Measurements from ENCODE around the gene CDC45.

The CDC45 gene

DNA sequence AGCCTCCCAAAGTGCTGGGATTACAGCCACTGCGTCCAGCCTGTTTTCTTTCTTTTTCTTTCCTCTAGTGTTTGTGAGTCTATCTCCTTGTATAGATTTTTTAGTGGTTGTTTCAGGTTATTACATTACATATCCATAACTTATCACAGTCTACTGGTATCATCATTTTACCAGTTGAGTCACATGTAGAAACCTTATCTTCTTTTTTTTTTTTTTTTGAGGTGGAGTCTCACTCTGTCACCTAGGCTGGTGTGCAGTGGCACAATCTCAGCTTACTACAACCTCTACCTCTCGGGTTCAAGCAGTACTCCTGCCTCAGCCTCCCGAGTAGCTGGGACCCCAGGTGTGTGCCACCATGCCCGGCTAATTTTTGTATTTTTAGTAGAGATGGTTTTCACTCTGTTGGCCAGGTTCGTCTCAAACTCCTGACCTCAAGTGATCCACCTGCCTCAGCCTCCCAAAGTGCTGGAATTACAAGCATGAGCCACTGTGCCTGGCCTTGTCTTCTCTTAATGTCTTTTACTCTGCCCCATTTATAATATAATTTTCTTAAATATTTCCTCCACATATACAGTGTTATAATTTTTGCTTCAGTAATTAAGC, 11.0 kb downstream of the CDC45 start:
- Histone ChIP-seq H3K9ac (ENCODE audit: low read depth, low read length, poor library complexity, severe bottlenecking) (no peak overlapping the region), H3K4me3 (ENCODE audit: low read length, poor library complexity, severe bottlenecking) (no peak overlapping the region), H3K36me3 (ENCODE audit: insufficient read depth, low read length) (peaks cover 42% of the 10 kb centered on the region; the same call in 1 of the 2 replicates), H3K9me2 (replicated peaks; ENCODE audit: low read depth, low read length) (no peaks in the 10 kb centered on the region), H3K9me3 (ENCODE audit: insufficient read depth, low read depth, low read length) (no peaks in the 10 kb centered on the region), H3K27me3 (ENCODE audit: insufficient read depth, low read length, poor library complexity, severe bottlenecking) (no peaks in the 10 kb centered on the region), H4K20me1 (ENCODE audit: insufficient read depth, low read length, poor library complexity, severe bottlenecking) (peaks cover 6% of the 10 kb centered on the region), H2AFZ (ENCODE audit: low read length) (no peak overlapping the region), H3F3A (ENCODE audit: low read depth) (no peaks in the 10 kb centered on the region), H3K79me2 (ENCODE audit: insufficient read depth, low read length) (peaks cover 27% of the 10 kb centered on the region; the same call in 1 of the 2 replicates), H3K4me1 (ENCODE audit: insufficient read depth, low read length, poor library complexity, severe bottlenecking) (no peaks in the 10 kb centered on the region), H3K4me2 (ENCODE audit: low read depth, low read length, poor library complexity, severe bottlenecking) (no peak overlapping the region)
- TF ChIP-seq, protein P1, sequence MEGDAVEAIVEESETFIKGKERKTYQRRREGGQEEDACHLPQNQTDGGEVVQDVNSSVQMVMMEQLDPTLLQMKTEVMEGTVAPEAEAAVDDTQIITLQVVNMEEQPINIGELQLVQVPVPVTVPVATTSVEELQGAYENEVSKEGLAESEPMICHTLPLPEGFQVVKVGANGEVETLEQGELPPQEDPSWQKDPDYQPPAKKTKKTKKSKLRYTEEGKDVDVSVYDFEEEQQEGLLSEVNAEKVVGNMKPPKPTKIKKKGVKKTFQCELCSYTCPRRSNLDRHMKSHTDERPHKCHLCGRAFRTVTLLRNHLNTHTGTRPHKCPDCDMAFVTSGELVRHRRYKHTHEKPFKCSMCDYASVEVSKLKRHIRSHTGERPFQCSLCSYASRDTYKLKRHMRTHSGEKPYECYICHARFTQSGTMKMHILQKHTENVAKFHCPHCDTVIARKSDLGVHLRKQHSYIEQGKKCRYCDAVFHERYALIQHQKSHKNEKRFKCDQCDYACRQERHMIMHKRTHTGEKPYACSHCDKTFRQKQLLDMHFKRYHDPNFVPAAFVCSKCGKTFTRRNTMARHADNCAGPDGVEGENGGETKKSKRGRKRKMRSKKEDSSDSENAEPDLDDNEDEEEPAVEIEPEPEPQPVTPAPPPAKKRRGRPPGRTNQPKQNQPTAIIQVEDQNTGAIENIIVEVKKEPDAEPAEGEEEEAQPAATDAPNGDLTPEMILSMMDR (conservative IDR thresholded peaks at IDR 0.05; ENCODE audit: low read length) = no peak
- no peak for TF ChIP-seq EZH2phosphoT487 (IDR thresholded peaks at IDR 0.05; ENCODE audit: borderline replicate concordance)

DNA sequence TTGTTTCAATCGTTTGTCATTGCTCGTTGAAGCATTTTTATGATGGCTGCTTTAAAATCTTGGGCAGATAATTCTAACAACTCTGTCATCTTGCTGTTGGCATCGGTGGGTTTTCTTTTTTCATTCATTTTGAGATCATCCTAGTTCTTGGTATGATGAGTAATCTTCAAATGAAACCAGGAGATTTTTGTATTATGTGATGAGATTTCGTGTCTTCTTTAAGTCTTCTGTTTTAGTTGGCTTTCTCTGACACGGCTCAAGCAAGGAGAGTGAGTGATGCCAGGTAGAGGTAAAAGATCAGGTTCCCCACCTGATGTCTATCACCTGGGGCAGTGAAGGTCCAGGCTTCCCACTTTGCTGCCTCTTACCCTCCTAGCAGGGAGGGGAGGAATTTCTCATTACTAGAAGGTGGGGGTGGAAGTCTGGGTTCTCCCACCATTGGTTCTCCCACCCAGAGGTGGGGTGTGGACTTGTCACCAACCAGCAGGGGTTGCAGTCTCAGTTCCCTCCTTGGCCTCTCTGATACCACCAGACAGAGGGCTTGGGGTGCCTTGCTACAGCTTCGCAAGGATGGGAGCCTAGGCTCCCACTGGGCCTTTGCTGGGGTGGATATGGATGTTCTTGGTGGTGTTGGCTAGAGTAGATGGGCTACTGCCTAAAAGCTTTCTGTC, 12.9 kb downstream of the CDC45 start:
- no peak overlapping the region for H3K4me2 ChIP-seq (ENCODE audit: low read depth, low read length, poor library complexity, severe bottlenecking)
- no peaks in the 10 kb centered on the region for H3K9me2 ChIP-seq (replicated peaks; ENCODE audit: low read depth, low read length)
- peaks cover 22% of the 10 kb centered on the region; the same call in 1 of the 2 replicates for H3K79me2 ChIP-seq (ENCODE audit: insufficient read depth, low read length)
- no peaks in the 10 kb centered on the region for H3K9me3 ChIP-seq (ENCODE audit: insufficient read depth, low read depth, low read length)
- peaks cover 54% of the 10 kb centered on the region; the same call in 1 of the 2 replicates for H3K36me3 ChIP-seq (ENCODE audit: insufficient read depth, low read length)
- H2AFZ ChIP-seq (ENCODE audit: low read length) = no peak overlapping the region
- no peak overlapping the region for H3K4me3 ChIP-seq (ENCODE audit: low read length, poor library complexity, severe bottlenecking)
- no peaks in the 10 kb centered on the region for H3K27me3 ChIP-seq (ENCODE audit: insufficient read depth, low read length, poor library complexity, severe bottlenecking)
- no peaks in the 10 kb centered on the region for H3K4me1 ChIP-seq (ENCODE audit: insufficient read depth, low read length, poor library complexity, severe bottlenecking)
- no peaks in the 10 kb centered on the region for H3F3A ChIP-seq (ENCODE audit: low read depth)
- TF ChIP-seq, protein P1 (conservative IDR thresholded peaks at IDR 0.05; ENCODE audit: low read length) = no peak
- TF ChIP-seq EZH2phosphoT487 (IDR thresholded peaks at IDR 0.05; ENCODE audit: borderline replicate concordance) = no peak
- no peaks in the 10 kb centered on the region for H4K20me1 ChIP-seq (ENCODE audit: insufficient read depth, low read length, poor library complexity, severe bottlenecking)
- no peak overlapping the region for H3K9ac ChIP-seq (ENCODE audit: low read depth, low read length, poor library complexity, severe bottlenecking)

DNA sequence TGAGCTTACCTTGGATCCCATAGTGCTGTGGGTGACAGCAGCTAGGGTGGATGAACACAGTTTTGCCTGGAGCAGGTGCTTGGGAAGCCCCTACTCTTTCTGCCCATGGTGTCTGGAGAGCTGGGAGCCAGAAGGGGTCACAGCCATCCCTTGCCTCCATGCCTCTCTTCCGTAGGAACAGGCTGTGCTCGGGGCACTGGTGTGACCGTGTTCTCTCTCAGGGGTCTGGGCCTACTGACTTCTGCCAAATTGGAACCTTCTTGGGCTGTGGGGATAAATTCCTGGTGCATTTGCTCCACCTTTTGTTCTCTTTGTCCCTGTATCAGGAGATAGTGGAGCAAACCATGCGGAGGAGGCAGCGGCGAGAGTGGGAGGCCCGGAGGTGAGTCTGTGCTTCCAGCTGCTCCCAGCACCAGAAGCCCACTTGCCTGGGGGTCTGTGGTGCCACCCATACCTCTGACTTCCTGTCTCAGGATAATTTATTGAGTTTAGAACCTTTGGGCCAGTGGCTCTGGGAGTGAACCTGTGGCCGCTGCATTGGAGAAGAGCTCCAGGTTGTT, 14.4 kb downstream of the CDC45 start:
- Histone ChIP-seq H3K79me2 (ENCODE audit: insufficient read depth, low read length) (peaks cover 22% of the 10 kb centered on the region; the same call in 1 of the 2 replicates), H3K9me2 (replicated peaks; ENCODE audit: low read depth, low read length) (no peaks in the 10 kb centered on the region), H3F3A (ENCODE audit: low read depth) (no peaks in the 10 kb centered on the region), H3K4me1 (ENCODE audit: insufficient read depth, low read length, poor library complexity, severe bottlenecking) (no peaks in the 10 kb centered on the region), H2AFZ (ENCODE audit: low read length) (no peak overlapping the region), H3K27me3 (ENCODE audit: insufficient read depth, low read length, poor library complexity, severe bottlenecking) (no peaks in the 10 kb centered on the region), H3K9ac (ENCODE audit: low read depth, low read length, poor library complexity, severe bottlenecking) (no peak overlapping the region), H3K36me3 (ENCODE audit: insufficient read depth, low read length) (peaks cover 60% of the 10 kb centered on the region; the same call in 1 of the 2 replicates), H3K9me3 (ENCODE audit: insufficient read depth, low read depth, low read length) (no peaks in the 10 kb centered on the region), H3K4me2 (ENCODE audit: low read depth, low read length, poor library complexity, severe bottlenecking) (no peak overlapping the region), H3K4me3 (ENCODE audit: low read length, poor library complexity, severe bottlenecking) (no peak overlapping the region), H4K20me1 (ENCODE audit: insufficient read depth, low read length, poor library complexity, severe bottlenecking) (no peaks in the 10 kb centered on the region)
- TF ChIP-seq, protein P1 (conservative IDR thresholded peaks at IDR 0.05; ENCODE audit: low read length) = no peak
- no peak for TF ChIP-seq EZH2phosphoT487 (IDR thresholded peaks at IDR 0.05; ENCODE audit: borderline replicate concordance)
